HepG2 (cell line): ENCODE data around the gene TFCP2L1. TPM values are rescaled to one million over a fixed set of nuclear protein-coding genes. Genes with fewer than 3 reads are reported as not detected.

Source experiments
- ATAC-seq: fragments of 200-7000 bp; cut with Tn5 transposase; 3 replicates; pipeline ENCODE4 v1.9.1; 2020; ENCODE audit warnings: mild to moderate bottlenecking, moderate library complexity
- BruUV-seq: library from RNA; stranded (reverse); fragments of 400-500 nt; replicated peaks from 2 replicates; lab custom pipeline; 2021; lab: Mats Ljungman, UMichigan
- CTCF ChIA-PET: fragments of 300-600 bp; formaldehyde crosslinking; extraction: SDS; loops from one replicate; lab custom pipeline; 2021; ENCODE audit warnings: low total read pairs, inconsistent platforms, low intra/inter-chr PET ratio; lab: Yijun Ruan, JAX
- POLR2A ChIA-PET: fragments of 350-600 bp; sonication (Branson Sonifier 250); formaldehyde crosslinking; loops from one replicate; lab custom pipeline; 2020; ENCODE audit warnings: antibody characterized with exemption, inconsistent platforms; lab: Yijun Ruan, JAX
- DNase-seq: peaks from one replicate; pipeline ENCODE4 v3.0.0-alpha.2; 2015; ENCODE audit warnings: low spot score
- FAIRE-seq: peaks from 3 replicates; lab custom pipeline; 2011; peaks lifted over from hg19 to GRCh38; lab: Jason Lieb, UNC
- H2AFZ ChIP-seq: one replicate; pipeline ENCODE4 v1.6.1; 2011; ENCODE audit warnings: low read length, inconsistent platforms
- H3K27ac ChIP-seq: fragments of 300-600 bp; 3 replicates; pipeline ENCODE4 v1.8.0; 2011; ENCODE audit warnings: mixed run types, mild to moderate bottlenecking, mixed read lengths, low read length, inconsistent platforms; ENCODE audit not compliant: insufficient read depth; ENCODE audit errors: extremely low read length
- H3K27me3 ChIP-seq, 2 experiments: fragments of 200-600 bp in 1 of 2; 2 replicates in 1 of 2; 3 replicates in 1 of 2; pipeline versions ENCODE4 v1.6.0 to v1.8.0; 2011; ENCODE audit warnings: low read length in 2 of 2, mild to moderate bottlenecking in 2 of 2, moderate library complexity in 2 of 2, inconsistent platforms in 1 of 2; ENCODE audit not compliant: insufficient read depth in 2 of 2, control insufficient read depth in 1 of 2
- H3K36me3 ChIP-seq, 2 experiments: fragments of 200-600 bp in 1 of 2; replicated peaks in 1 of 2; 2 replicates in 1 of 2; 3 replicates in 1 of 2; pipeline versions ENCODE4 v1.5.1 to v1.8.0; 2011; ENCODE audit warnings: low read length in 2 of 2, inconsistent platforms in 1 of 2; ENCODE audit not compliant: insufficient read depth in 2 of 2, control insufficient read depth in 1 of 2
- H3K4me1 ChIP-seq: 2 replicates; pipeline ENCODE4 v1.5.1; 2012; ENCODE audit warnings: low read length, inconsistent platforms; ENCODE audit not compliant: insufficient read depth
- H3K4me2 ChIP-seq: 2 replicates; pipeline ENCODE4 v1.6.0; 2011; ENCODE audit warnings: low read depth, low read length, inconsistent platforms
- H3K4me3 ChIP-seq, 3 experiments: fragments of 200-600 bp in 1 of 3; sonication (generic), shearing (Covaris generic) in 1 of 3; replicated peaks in 1 of 3; 2 replicates each; pipeline ENCODE4 v1.5.1; 2011 to 2016; ENCODE audit warnings: low read length in 3 of 3, inconsistent platforms in 2 of 3, low read depth in 2 of 3, mild to moderate bottlenecking in 2 of 3, control low read depth in 1 of 3, mixed read lengths in 1 of 3; ENCODE audit not compliant: insufficient read depth in 1 of 3
- H3K79me2 ChIP-seq: one replicate; pipeline ENCODE4 v1.6.1; 2011; ENCODE audit warnings: low read length, inconsistent platforms; ENCODE audit not compliant: insufficient read depth
- H3K9ac ChIP-seq: 2 replicates; pipeline ENCODE4 v1.6.0; 2011; ENCODE audit warnings: mild to moderate bottlenecking, low read depth, low read length, inconsistent platforms; ENCODE audit not compliant: insufficient read depth
- H3K9me3 ChIP-seq: 2 replicates; pipeline ENCODE4 v1.5.1; 2012; ENCODE audit warnings: mild to moderate bottlenecking, low read length
- H4K20me1 ChIP-seq: 2 replicates; pipeline ENCODE4 v1.6.0; 2011; ENCODE audit warnings: inconsistent platforms, mild to moderate bottlenecking, low read length, moderate library complexity; ENCODE audit not compliant: insufficient read depth
- HDAC2 ChIP-seq: sonication (generic); formaldehyde crosslinking; IDR thresholded peaks from 2 replicates; pipeline ENCODE4 v1.4.0; 2020; ENCODE audit warnings: missing genetic modification reagents
- HMG20A ChIP-seq: IDR thresholded peaks from 2 replicates; pipeline ENCODE4 v1.6.1; 2016; ENCODE audit warnings: borderline replicate concordance
- MAF1 ChIP-seq: sonication (generic); formaldehyde crosslinking; IDR thresholded peaks from 2 replicates; pipeline ENCODE4 v1.5.0; 2020; ENCODE audit warnings: missing genetic modification reagents, borderline replicate concordance
- MTA3 ChIP-seq: sonication (generic); formaldehyde crosslinking; IDR thresholded peaks from 2 replicates; pipeline ENCODE4 v1.4.0; 2020; ENCODE audit warnings: missing genetic modification reagents
- PCBP2 ChIP-seq: fragments of 200-400 bp; formaldehyde crosslinking; optimal IDR thresholded peaks from 2 replicates; pipeline ENCODE3; 2018; ENCODE audit warnings: low read length, low read depth; ENCODE audit not compliant: poor library complexity, severe bottlenecking
- RFX5 ChIP-seq: IDR thresholded peaks from 2 replicates; pipeline ENCODE4 v1.6.1; 2011; ENCODE audit warnings: low read depth, low read length, improper control_type of control experiment
- SAFB2 ChIP-seq: sonication (generic); formaldehyde crosslinking; IDR thresholded peaks from 2 replicates; pipeline ENCODE4 v1.5.1; 2020; ENCODE audit warnings: missing genetic modification reagents, low read depth, mild to moderate bottlenecking, borderline replicate concordance
- ZNF446 ChIP-seq: sonication (generic); formaldehyde crosslinking; IDR thresholded peaks from 2 replicates; pipeline ENCODE4 v1.5.0; 2020; ENCODE audit warnings: mild to moderate bottlenecking, missing genetic modification reagents
- ZNF563 ChIP-seq: sonication (generic); formaldehyde crosslinking; IDR thresholded peaks from 2 replicates; pipeline ENCODE4 v1.8.0; 2022; ENCODE audit warnings: mild to moderate bottlenecking, moderate library complexity, missing genetic modification reagents
- ZNF713 ChIP-seq: sonication (generic); formaldehyde crosslinking; IDR thresholded peaks from 2 replicates; pipeline ENCODE4 v1.4.0; 2020; ENCODE audit warnings: mild to moderate bottlenecking, missing genetic modification reagents
- ZSCAN21 ChIP-seq: sonication (generic); formaldehyde crosslinking; IDR thresholded peaks from 2 replicates; pipeline ENCODE4 v1.8.0; 2022; ENCODE audit warnings: mild to moderate bottlenecking, missing genetic modification reagents, moderate library complexity, borderline replicate concordance
- WGBS: methylation state at CpG from one replicate; pipeline ENCODE4 v1.1.6; 2017; ENCODE audit warnings: low lambda C conversion rate; 5-methylcytosine and 5-hydroxymethylcytosine counted together
- in situ Hi-C: cut with HindIII; loops from 2 replicates; pipeline ENCODE4 v1.10.0; 2017; ENCODE audit warnings: low pct_unique_long_range_greater_than_20kb; ENCODE audit not compliant: extremely low pct_ligation_motif_present
- intact Hi-C: fragments of 100-400 bp; cut with micrococcal nuclease; formaldehyde crosslinking; loops from one replicate; pipeline ENCODE4 v1.10.0; 2022; ENCODE audit not compliant: unreplicated experiment
- polyA plus RNA-seq, 8 experiments: library from polyadenylated mRNA; depleted of rRNA in 3 of 8; stranded (reverse) in 7 of 8; unstranded in 1 of 8; fragments of >200 nt; fragmentation: Illumina TruSeq in 4 of 8; extraction: Trizol in 4 of 8; gene quantifications; 2 replicates each; pipeline versions ENCODE4 v1.2.1 to v1.2.3, GENCODE V29; 2011 to 2016; ENCODE audit warnings: low read depth in 4 of 8, missing spikeins in 1 of 8, mixed read lengths in 1 of 8; ENCODE audit not compliant: insufficient read depth in 1 of 8
- total RNA-seq, 5 experiments: library from RNA; depleted of rRNA; stranded (reverse); fragments of >200 nt; fragmentation: Illumina TruSeq; extraction: Trizol; gene quantifications; 2 replicates each; pipeline ENCODE4 v1.2.3, GENCODE V29; 2016; ENCODE audit warnings: low read depth in 1 of 5
- TF ChIP-seq, protein P1 (sequence below): sonication (generic); formaldehyde crosslinking; IDR thresholded peaks from 2 replicates; pipeline ENCODE4 v1.5.0; 2020; ENCODE audit warnings: missing genetic modification reagents
- TF ChIP-seq, protein P2 (sequence below): sonication (generic); formaldehyde crosslinking; IDR thresholded peaks from 2 replicates; pipeline ENCODE4 v1.4.0; 2020; ENCODE audit warnings: mild to moderate bottlenecking, missing genetic modification reagents
- TF ChIP-seq, protein P3 (sequence below): sonication (generic); formaldehyde crosslinking; IDR thresholded peaks from 2 replicates; pipeline ENCODE4 v1.4.0; 2020; ENCODE audit warnings: mild to moderate bottlenecking, missing genetic modification reagents, borderline replicate concordance

TFCP2L1 gene
- total and polyA plus RNA-seq, 2 of the 13 experiments (the other 11 are each of a cell fraction or from before 2014, with no cell fraction given), result under 0.01 TPM; not detected in 1

DNA sequence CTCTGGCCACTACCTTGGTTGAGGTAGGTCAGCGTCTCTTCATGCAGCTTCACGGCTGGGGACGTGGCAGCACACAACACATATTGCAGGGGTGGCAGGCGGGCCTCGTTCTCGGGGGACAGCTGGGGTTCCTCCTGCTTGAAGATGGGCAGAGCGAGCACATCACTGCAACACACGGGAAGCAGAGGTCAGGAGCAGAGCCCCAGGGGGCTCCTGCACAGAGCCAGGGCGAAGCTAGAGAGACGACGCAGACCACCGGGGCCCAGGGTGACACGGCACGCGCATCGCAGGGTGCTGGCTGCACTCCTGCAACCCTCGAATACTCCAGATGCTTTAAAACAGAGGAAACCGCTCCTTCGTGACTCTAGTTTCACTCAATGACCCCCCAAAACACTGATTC, 3.9 kb downstream of the TFCP2L1 start:
- no peak for DNase-seq
- in situ Hi-C loops (no loop called here), intact Hi-C loops (no loop called here)
- no peak overlapping the region for H3K4me3 ChIP-seq
- no peaks in the 10 kb centered on the region for H3K36me3 ChIP-seq
- H4K20me1 ChIP-seq, result no peaks in the 10 kb centered on the region
- H3K27ac ChIP-seq, result no peak overlapping the region
- no peak for ATAC-seq
- H3K9ac ChIP-seq, result no peak overlapping the region
- no peaks in the 10 kb centered on the region for H3K9me3 ChIP-seq
- no TSS peak for BruUV-seq
- H3K4me1 ChIP-seq, result peaks cover 43% of the 10 kb centered on the region
- H2AFZ ChIP-seq, result no peak overlapping the region
- ChIA-PET CTCF (no interaction called here), POLR2A (no interaction called here)
- H3K4me2 ChIP-seq, result no peak overlapping the region
- H3K79me2 ChIP-seq, result no peaks in the 10 kb centered on the region
- peaks cover 14 to 67% of the 10 kb centered on the region in 2 experiments for H3K27me3 ChIP-seq
- 52% methylated on average over 19 of the region's 19 CpGs for WGBS
- no peak for FAIRE-seq
- TF ChIP-seq ZNF446 (CRISPR knock-in tag) (no peak), PCBP2 (no peak), SAFB2 (no peak), MAF1 (CRISPR knock-in tag) (no peak), HMG20A (CRISPR knock-in tag) (no peak), ZNF713 (CRISPR knock-in tag) (no peak), HDAC2 (CRISPR knock-in tag) (no peak), ZNF563 (CRISPR knock-in tag) (no peak), ZSCAN21 (CRISPR knock-in tag) (no peak), MTA3 (no peak), RFX5 (no peak)
- TF ChIP-seq, protein P1, sequence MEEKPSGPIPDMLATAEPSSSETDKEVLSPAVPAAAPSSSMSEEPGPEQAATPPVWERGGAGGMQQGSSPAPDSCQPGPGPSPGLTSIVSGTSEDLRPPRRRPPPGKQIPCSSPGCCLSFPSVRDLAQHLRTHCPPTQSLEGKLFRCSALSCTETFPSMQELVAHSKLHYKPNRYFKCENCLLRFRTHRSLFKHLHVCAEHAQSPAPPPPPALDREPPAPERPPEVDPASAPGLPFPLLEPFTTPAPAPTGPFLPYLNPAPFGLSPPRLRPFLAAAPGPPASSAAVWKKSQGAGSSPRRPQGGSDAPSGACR (CRISPR knock-in tag), result no peak
- TF ChIP-seq, protein P2, sequence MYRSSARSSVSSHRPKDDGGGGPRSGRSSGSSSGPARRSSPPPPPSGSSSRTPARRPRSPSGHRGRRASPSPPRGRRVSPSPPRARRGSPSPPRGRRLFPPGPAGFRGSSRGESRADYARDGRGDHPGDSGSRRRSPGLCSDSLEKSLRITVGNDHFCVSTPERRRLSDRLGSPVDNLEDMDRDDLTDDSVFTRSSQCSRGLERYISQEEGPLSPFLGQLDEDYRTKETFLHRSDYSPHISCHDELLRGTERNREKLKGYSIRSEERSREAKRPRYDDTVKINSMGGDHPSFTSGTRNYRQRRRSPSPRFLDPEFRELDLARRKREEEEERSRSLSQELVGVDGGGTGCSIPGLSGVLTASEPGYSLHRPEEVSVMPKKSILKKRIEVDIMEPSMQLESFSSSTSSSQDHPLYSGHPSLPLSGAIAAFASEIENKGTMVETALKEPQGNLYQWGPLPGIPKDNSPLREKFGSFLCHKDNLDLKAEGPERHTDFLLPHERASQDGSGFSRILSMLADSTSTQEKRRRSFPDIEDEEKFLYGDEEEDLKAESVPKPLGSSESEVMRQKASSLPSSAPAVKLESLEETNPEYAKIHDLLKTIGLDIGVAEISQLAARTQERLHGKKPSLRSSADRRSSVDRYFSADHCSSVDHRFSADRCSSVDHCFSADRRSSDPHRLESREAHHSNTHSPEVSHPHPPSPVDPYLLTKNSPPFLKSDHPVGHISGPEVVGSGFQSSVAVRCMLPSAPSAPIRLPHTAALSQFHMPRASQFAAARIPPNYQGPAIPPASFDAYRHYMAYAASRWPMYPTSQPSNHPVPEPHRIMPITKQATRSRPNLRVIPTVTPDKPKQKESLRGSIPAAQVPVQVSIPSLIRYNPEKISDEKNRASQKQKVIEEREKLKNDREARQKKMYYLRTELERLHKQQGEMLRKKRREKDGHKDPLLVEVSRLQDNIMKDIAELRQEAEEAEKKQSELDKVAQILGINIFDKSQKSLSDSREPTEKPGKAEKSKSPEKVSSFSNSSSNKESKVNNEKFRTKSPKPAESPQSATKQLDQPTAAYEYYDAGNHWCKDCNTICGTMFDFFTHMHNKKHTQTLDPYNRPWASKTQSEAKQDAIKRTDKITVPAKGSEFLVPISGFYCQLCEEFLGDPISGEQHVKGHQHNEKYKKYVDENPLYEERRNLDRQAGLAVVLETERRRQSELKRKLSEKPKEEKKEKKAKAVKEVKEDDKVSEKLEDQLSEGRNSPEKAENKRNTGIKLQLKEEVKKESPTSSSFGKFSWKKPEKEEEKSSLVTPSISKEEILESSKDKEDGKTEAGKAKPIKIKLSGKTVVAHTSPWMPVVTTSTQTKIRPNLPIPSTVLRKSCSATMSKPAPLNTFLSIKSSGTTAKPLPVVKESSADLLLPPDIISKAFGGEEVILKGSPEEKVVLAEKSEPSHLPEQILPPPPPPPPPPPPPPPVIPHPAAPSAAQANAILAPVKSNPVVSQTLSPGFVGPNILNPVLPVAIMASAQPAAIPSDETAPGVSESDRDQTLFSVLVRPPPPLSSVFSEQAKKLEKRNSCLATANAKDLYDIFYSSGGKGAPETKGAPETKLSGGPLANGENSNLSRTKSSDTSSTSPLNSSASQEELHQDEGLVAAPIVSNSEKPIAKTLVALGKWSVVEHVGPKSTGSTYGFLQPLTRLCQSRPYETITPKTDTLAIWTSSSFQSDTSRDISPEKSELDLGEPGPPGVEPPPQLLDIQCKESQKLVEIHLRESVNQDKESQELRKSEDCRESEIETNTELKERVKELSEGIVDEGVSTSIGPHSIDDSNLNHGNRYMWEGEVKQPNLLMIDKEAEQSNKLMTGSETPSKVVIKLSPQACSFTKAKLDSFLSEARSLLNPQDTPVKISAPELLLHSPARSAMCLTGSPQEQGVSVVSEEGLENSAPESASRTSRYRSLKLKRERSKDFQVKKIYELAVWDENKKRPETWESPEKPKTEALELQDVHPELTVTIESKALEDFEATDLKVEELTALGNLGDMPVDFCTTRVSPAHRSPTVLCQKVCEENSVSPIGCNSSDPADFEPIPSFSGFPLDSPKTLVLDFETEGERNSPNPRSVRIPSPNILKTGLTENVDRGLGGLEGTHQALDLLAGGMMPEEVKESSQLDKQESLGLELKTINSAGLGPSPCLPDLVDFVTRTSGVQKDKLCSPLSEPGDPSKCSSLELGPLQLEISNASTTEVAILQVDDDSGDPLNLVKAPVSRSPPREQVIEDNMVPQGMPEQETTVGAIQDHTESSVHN, result no peak
- TF ChIP-seq, protein P3, sequence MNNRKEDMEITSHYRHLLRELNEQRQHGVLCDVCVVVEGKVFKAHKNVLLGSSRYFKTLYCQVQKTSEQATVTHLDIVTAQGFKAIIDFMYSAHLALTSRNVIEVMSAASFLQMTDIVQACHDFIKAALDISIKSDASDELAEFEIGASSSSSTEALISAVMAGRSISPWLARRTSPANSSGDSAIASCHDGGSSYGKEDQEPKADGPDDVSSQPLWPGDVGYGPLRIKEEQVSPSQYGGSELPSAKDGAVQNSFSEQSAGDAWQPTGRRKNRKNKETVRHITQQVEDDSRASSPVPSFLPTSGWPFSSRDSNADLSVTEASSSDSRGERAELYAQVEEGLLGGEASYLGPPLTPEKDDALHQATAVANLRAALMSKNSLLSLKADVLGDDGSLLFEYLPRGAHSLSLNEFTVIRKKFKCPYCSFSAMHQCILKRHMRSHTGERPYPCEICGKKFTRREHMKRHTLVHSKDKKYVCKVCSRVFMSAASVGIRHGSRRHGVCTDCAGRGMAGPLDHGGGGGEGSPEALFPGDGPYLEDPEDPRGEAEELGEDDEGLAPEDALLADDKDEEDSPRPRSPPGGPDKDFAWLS, result no peak
